NCI-H69 (cell line): ENCODE results near the gene C1QTNF1.
A peak's percentile ranks its signal among the peaks of the same experiment; 100 is the strongest.

Experiments used
- DNase-seq: peaks from one replicate; lab custom pipeline; 2025; lab: John Stamatoyannopoulos, UW

Gene C1QTNF1, protein sequence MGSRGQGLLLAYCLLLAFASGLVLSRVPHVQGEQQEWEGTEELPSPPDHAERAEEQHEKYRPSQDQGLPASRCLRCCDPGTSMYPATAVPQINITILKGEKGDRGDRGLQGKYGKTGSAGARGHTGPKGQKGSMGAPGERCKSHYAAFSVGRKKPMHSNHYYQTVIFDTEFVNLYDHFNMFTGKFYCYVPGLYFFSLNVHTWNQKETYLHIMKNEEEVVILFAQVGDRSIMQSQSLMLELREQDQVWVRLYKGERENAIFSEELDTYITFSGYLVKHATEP

DNA sequence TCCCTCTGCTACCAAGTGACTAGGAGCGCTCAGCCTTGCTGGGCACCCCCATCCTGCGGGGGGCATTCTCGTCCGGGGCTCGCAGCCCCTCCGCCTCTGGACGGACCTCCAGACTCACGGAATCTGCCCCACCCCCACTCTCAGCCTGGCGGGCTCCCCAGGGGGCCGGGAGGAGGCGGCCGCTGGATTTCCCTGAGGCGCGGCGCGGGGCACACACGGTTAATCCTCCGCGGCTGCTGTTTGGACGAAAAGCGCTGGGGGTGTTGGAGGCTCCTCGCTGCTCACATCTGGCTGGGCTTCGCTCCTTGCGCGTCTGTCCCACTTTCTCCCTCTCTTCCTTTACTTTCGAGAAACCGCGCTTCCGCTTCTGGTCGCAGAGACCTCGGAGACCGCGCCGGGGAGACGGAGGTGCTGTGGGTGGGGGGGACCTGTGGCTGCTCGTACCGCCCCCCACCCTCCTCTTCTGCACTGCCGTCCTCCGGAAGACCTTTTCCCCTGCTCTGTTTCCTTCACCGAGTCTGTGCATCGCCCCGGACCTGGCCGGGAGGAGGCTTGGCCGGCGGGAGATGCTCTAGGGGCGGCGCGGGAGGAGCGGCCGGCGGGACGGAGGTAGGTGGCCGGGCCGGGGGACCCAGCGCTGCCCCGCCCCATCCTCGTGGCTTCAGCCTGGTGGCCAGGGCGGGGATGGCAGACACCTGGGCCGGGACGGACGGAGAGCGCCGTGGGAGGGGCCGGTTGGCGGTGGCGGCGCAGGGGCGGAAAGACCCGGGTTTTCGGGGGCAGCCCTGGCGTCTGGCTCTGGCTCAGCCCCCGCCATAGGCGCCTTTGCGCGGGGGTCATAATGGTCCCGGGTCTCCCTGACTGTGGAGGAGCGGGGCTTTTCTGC, at the start of gene C1QTNF1:
Gene C1QTNF1 (plus strand): TSS at position 284 of the 886 bp plus-strand sequence. CDS start 19,800 bp downstream, outside the sequence.
- DNase-seq: peak; percentile 73

DNA sequence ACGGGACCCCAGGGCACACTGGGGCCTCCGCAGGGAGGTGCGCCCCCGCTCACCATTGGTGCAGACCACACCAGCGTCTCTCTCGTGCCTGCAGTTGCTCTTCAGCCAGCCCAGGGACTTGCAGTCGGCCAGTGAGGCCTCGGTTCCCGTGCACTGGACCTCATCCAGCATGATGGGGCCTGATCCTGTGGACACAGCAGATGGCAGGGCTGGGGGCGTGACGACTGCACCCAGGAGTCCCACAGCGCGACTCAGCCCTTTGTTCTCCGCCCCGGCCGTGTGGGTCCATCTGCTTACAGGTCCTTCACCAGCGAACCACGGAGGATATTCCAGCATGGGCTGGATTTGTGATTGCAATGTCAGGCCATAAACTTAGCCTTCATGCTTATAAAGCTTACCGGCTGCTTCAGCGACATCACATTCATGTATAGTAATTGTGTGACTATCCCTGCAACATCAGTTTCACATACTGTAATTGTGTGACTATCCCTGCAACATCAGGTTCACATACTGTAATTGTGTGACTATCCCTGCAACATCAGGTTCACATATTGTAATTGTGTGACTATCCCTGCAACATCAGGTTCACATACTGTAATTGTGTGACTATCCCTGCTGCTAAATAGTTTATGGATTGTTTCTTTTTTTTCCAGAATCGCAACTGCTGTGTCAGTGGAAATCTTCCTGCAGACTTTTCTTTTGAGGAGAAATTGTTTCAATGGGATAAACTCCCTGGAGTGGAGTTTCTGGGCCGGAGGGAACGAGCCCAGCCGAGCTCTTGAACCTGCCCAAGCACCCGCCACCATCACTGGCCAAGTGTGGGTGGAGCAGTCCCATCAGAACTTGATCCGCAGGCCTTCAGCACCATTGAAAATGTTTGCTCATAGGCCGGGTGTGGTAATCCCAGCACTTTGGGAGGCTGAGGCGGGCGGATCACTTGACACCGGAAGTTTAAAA, 49.1 kb upstream of the C1QTNF1 start:
- DNase-seq: peak; percentile 91

DNA sequence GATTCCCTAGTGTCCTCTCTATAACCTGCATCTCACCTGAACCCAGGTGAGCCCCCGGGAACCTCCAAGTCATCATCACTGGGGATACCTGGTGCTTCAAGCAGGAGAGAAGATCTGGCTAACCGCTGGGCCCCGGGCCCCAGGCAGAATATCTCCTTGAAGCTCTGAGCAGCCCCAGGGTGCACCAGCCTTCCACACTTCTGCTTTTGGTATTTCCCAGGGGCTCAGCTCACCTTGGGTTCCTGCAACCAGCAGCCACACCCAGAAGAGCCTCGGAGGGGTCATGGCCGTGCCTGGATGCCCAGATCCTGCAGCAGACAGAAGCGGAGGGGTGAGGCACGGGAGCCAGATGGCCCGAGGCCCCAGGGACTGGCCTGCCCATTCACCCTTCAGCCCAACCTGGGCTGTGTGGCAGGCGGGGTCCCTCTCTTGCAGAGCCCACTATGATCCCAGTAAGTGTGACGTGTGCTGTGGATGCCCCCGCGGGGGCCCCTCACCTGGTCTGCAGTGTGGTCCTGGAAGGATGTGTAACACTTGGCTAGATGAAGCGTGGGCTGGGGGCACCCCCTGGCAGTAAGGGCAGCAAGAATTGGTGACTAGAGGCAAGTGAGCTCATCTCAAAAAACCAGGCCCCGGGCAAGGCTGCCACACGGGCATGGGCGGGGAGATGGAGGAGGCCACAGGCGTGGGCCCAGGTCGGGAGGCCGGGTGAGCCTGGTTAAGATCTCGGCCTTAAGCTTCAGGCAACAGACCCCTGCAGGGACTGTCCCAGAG, 46.9 kb upstream of the C1QTNF1 start:
- peak; percentile 25 for DNase-seq

DNA sequence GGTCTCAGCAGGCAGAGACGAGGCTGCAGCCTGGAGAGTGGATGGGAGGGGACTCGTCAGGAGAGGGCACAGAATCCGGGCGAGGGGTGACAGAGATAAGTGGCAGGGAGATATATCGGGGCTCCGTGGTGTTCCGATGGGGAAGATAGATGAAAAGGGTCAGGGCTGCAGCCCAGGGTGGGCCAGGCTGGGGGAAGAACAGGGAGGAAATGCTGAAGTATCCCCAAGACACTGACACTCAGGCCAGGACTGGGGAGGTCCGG, 46.4 kb upstream of the C1QTNF1 start:
- no peak for DNase-seq

DNA sequence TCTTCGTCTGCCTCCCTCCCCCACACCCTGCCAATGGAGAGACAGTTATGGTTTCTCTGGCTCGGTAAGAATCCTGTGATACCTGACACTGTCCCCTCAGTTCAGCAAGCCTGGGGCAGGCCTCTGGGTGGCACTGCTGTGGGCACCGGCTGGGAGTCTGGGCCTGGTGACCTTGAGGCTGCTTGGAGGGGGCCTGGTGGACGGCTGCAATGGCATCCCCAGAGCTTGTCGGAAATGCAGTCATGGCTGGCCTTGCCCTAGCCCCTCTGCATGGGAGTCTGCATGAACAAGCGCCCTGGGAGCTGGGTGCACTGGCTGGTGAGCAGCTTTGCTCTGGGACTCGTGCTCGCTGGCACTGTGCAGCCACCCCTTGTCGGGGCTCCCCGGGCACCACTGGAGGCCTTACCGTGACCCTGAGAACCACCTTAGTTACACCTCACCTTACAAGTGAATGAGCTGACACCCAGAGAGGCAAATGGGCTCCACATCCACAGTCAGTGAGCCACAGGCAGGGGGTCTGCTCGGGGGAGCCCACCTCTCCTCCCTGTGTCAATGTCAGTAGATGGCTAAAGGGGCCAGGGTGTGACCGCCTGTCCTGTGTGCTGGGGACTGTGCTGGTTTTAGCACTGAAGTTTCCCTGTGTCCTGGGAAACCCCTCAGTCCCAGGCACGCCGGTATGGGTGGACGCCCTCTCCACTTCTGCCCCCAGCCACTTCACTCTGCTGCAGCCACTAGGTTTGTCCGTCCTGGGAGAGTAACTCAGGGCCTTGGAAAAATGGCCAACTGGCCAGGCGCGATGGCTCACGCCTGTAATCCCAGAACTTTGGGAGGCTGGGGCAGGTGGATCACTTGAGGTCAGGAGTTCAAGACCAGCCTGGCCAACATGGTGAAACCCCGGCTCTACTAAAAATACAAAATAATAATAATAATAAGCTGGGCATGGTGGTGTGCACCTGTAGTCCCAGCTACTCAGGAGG, 45.7 kb upstream of the C1QTNF1 start:
- DNase-seq: peak; percentile 26

DNA sequence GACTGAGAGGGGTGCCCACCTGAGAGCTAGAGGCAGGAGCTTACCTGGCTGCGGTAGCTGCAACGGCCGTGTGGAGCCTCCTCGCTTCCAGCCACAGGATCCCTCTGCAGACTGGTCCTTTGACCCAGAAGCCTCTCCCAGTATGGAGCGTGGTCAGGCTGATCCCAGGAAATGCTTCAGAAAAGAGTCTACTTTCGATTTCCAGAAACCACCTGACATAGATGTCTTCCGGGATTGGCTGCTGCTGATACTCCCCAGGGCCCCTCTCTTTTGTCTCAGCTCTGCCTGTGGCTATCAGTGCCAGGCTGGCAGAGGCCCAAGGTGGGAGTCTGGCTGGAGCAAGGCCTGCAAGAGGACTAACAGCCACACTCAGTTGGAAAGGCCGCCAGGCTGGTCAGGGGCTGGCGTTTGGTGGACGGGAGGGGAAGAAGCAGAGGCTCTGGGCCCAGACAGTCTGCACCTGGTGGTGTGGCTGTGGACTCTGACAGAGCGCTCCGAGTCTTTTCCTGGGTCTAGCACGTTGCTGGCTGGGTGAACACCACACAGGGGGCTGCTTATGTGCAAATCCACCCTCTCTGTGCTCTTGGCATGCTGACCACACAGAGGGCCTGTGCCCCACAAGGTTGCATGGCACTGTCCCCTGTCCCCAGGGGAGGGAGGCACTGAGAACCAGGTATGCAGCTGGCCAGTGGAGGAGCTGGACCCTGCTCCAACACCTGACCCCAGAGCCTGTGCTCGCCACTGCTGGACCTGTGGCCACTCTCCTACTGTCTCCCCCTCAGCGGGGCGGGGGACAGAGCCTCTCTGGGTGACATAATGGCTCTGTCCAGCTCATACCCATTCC, 44.0 kb upstream of the C1QTNF1 start, which contains the start of gene LGALS3BP:
Gene LGALS3BP (minus strand): TSS at position 144 of the 844 bp plus-strand sequence. CDS start 2,732 bp downstream, outside the sequence.
- DNase-seq: peak; percentile 98

DNA sequence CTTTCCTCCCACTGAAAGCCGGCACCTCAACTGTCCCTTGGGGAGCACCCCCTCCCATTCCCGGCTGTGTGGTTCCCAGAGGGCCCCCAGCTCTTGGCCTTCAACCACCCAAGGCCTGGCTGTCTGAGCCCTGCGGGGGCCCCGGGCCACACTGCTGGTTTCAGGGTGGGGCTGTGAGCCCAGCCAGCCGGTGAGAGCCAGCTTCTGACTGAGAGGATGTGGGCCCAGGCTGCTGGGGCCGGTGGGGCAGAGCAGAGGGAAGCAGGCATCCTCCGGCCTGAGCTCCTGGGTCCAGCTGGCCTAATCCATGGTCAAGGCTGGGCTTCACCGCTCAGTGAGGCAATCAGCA, 43.4 kb upstream of the C1QTNF1 start:
- no peak for DNase-seq

DNA sequence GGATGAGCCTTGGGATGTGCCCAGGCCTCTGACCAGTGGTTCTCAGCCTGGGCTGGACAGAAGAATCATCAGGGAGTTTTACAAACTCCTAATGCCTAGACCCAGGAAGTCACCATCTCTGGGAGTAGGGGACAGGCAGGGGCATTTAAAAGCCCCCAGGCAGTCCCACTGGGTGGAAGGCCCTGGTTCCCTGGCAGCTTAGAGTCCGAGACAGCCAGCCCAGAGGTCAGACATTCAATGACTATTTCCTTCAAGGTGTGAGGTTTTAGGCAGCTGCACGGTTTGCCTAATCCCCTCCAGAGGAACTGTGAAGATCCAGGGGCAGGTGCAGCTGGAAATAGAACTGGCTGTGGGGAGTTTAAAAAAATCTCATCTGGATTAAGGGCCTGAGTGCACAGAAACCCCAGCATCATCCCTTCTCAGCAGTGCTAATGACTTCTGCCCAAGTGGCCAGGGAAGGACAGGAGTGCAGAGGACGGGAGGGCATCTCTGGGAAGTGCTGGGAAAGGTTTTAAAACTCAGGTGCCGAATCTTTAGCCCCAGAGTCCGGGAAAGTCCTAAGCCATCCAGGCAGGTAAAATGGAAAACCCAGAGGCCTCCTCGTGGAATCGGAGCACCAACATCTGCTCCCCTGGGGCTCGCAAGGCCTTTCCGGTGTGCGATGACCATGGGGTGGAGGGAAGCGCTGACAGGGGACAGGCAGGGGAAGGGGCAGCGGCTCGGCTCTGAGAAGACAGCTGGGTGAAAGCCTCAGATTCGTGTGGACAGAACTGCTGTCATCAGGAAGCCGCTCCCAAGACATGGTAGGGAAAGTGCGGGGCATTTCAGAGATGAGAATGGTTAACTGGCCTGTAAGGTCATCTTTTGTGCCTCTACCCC, 42.7 kb upstream of the C1QTNF1 start:
- DNase-seq: no peak

DNA sequence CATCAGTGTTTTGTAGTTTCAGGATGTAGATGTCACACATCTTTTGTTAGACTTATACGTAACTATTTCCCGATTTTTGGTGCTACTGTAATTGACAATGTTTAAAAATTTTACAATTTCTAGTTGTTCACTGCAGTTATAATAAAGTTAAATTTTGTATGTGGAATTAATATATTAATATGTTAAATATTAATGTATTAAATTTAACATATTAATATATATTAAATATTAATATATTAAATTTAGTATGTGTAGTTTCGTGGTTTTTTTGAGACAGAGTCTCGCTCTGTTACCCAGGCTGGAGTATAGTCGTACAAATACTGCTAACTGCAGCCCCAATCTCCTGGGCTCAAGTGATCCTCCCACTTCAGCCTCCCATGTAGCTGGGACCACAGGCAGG, 38.6 kb upstream of the C1QTNF1 start:
- DNase-seq: no peak

DNA sequence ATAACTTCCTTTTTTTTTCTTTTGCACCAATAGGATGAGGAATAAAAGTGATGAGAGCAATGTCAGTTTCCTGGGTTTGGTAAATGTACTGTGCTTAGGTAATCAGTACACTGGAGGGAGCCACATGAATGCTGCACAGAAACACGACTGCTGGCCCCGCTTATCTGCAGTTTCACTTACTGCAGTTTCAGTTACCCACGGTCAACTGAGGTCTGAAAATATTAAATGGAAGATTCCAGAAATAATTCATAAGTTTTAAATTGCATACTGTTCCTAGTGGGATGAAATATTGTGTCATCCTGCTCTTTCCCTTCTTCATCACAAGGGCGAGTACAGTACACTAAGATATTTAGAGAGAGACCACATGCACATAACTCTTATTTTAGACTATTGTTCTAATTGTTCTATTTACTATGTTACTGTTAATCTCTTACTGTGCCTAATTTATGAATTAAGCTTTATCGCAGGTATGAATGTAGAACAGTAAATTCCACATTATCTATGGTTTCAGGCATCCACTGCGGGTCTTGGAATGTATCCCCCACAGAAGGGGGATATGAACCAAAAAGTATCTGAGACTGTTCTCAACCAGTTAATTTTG, 37.8 kb upstream of the C1QTNF1 start:
- peak; percentile 25 for DNase-seq

DNA sequence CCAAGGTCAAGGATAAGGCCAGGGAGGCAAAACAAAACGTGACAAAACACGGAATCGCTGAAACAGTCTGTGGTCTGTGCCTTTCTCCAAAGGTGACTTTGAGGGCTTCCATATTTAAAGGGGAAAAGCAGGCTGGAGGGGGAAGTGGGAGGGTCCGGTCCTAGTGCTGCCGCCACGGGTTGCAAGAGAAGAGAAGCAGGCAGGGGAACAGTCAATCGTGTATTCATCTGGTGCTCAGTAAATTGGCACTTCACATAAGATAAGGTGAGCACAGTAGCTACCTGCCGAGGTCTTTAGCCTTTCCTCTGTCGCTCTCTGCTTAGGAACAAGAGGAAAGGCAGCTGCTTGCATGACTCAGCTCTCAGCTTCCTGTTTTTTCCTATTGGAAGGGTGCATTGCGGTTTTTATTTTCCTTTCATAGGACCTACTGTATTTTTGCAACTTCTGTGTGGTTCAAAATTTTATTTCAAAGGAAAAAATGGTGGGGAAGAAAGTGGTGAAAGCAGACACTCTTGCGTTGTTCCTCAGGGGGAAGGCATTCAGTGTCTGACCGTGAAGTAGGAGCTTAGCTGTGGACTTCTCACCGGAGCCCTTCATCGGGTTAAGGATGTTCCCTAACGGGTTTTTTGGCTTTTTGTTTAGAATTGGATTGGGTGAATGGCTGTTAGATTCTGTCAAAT, 37.2 kb upstream of the C1QTNF1 start:
- peak; percentile 87 for DNase-seq

DNA sequence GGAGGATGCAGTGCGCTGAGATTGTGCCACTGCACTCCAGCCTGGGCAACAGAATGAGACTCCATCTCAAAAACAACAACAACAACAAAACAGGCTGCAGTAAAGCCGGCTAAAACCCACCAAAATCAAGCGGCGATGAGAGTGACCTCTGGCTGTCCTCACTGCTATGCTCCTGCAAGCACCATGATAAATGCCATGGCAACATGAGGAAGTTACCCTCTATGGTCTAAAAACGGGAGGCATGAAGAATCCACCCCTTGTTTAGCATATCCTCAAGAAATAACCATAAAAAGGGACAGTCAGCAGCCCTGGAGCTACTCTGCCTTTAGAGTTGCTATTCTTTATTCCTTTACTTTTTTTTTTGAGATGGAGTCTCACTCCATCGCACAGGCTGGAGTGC, 35.8 kb upstream of the C1QTNF1 start:
- DNase-seq: no peak

DNA sequence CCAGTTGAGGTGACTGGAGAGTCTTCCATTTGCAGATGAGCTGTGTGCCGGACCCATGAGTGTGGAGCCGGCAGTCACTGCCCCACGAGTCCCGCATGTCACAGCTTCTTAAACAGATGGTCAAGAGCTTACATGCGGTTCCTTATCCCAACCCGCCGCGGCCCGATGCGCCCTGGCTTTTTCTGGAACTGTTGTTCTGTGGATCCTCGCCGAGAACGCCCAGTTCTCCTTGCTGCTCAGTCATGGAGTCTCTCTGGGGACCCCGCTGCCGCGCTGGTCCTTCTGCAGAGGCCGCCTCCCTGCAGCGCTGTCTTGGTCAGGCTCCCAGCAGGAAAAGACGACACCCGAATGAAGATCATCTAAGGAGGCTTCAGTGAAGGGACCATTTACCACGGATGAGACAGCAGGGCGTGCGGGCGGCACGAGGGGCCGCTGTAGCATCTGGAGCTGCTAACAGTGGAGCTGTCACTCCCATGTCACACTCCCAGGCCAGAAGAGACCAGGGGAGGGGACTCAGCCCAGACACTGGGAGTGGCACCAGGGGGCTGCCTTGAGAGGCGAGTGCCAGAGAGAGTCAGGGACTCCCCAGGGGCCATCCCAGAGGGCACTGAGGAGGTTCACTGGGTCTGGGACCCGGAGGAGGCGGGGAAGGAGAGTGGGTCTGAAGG, 33.5 kb upstream of the C1QTNF1 start:
- no peak for DNase-seq

DNA sequence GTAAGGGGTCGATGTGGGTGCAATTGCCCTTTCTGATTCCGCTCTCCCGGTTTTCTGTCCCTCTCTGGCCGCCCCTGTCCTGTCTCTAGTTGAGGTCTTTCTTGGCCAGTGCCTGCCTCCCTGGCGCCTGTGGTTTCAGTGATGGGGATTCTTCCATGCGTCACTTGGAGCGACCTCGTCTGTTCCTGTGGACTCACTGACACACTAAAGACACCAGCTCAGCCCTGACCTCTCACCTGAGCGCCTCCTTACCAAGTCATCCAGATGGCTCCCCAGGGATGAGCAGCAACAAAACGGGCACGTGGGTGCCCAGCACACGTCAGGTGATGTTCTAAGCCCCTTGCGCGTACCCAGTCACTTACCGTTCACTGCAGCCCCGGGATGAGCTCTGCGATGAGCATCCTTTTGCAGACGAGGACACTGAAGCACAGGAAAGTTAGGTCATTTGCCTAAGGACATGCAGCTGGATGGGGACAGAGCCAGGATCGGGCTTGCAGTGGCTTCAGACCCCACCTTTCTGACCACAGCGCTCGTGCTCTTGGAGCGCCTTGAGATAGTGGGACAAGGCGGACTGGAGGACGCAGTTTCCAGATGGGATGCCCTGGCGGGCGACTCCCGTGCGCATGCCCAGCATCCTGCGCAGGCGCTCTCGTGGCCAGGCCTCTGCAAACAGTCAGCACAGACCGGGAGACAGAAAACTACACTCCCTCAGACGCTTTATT, 32.8 kb upstream of the C1QTNF1 start:
- peak; percentile 66 for DNase-seq

DNA sequence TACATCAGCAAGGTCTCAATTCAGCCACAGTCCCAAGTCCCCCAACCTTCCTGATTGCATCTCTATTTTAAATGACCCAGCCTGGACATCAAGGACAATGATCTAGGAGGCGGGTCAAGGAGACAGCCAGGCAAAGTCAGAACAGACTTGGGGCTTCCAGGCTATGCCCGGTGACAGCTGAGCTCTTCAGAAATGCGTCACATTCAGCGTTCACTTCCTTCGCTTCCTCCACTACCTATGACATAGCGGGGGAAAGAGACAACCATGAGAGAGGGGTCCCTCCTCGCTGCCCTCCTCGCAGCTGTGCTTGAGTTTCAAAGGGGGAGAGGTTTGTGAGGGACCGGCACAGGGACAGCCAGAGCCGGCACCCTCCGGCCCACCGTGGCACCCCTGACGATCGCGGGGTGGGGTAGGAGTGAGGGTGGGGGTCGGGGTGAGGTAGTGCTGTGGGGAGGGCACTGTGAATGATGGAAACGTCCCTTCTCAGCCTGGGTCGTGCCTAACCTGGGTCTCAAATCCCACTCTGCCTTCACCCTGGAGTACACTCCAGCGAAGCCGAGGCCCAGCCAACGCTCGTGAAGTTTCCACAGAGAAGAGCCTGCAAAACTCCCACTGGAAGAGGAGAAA, 31.9 kb upstream of the C1QTNF1 start:
- DNase-seq: no peak
